HEK293 (cell line): ENCODE data around the gene C1orf35.
A peak's percentile ranks its signal among the peaks of the same experiment; 100 is the strongest.

Experiments
- CTCF ChIP-seq: fragments of 450-650 bp; formaldehyde crosslinking; IDR thresholded peaks from 2 replicates; pipeline ENCODE4 v1.5.1; 2016; ENCODE audit warnings: missing biosample characterization, missing genetic modification characterization
- GLIS1 ChIP-seq: fragments of 450-650 bp; formaldehyde crosslinking; IDR thresholded peaks from 2 replicates; pipeline ENCODE4 v1.5.1; 2016; ENCODE audit warnings: missing biosample characterization, missing genetic modification characterization
- GLIS2 ChIP-seq: fragments of 450-650 bp; formaldehyde crosslinking; IDR thresholded peaks from 2 replicates; pipeline ENCODE4 v1.5.1; 2016; ENCODE audit warnings: missing biosample characterization, missing genetic modification characterization
- HOXD13 ChIP-seq: sonication (generic); formaldehyde crosslinking; IDR thresholded peaks from 2 replicates; pipeline ENCODE4 v1.8.0; 2022; ENCODE audit warnings: missing genetic modification reagents, borderline replicate concordance
- IKZF3 ChIP-seq: fragments of 450-650 bp; IDR thresholded peaks from 2 replicates; pipeline ENCODE4 v1.5.0; 2018; ENCODE audit warnings: missing biosample characterization, mild to moderate bottlenecking, missing genetic modification characterization, moderate library complexity
- KLF9 ChIP-seq: fragments of 450-650 bp; formaldehyde crosslinking; IDR thresholded peaks from 2 replicates; pipeline ENCODE4 v1.5.1; 2016; ENCODE audit warnings: missing biosample characterization, missing genetic modification characterization, low read depth
- REPIN1 ChIP-seq: fragments of 450-650 bp; formaldehyde crosslinking; IDR thresholded peaks from 2 replicates; pipeline ENCODE4 v1.5.1; 2017; ENCODE audit warnings: missing biosample characterization, missing genetic modification characterization, low read depth
- SALL2 ChIP-seq: fragments of 450-650 bp; formaldehyde crosslinking; IDR thresholded peaks from 2 replicates; pipeline ENCODE4 v1.5.0; 2017; ENCODE audit warnings: missing biosample characterization, mild to moderate bottlenecking, missing genetic modification characterization, borderline replicate concordance
- SETDB1 ChIP-seq: IDR thresholded peaks from one replicate; pipeline ENCODE4 v1.6.1; 2017; ENCODE audit warnings: mild to moderate bottlenecking, low read length, moderate library complexity, mixed read lengths; ENCODE audit not compliant: insufficient read length
- TRIM28 ChIP-seq: IDR thresholded peaks from 2 replicates; pipeline ENCODE4 v1.6.1; 2011; ENCODE audit warnings: low read length, control low read depth, borderline replicate concordance
- ZBTB1 ChIP-seq: fragments of 450-650 bp; formaldehyde crosslinking; IDR thresholded peaks from 2 replicates; pipeline ENCODE4 v1.5.1; 2016; ENCODE audit warnings: missing biosample characterization, missing genetic modification characterization
- ZNF114 ChIP-seq: fragments of 450-650 bp; formaldehyde crosslinking; IDR thresholded peaks from 2 replicates; pipeline ENCODE4 v1.5.0; 2017; ENCODE audit warnings: missing biosample characterization, missing genetic modification characterization
- ZNF16 ChIP-seq: fragments of 450-650 bp; formaldehyde crosslinking; IDR thresholded peaks from 2 replicates; pipeline ENCODE4 v1.5.1; 2016; ENCODE audit warnings: low read depth, missing biosample characterization, missing genetic modification characterization
- ZNF2 ChIP-seq: fragments of 450-650 bp; formaldehyde crosslinking; IDR thresholded peaks from 2 replicates; pipeline ENCODE4 v1.5.1; 2016; ENCODE audit warnings: missing biosample characterization, missing genetic modification characterization
- ZNF223 ChIP-seq: fragments of 450-650 bp; formaldehyde crosslinking; IDR thresholded peaks from 2 replicates; pipeline ENCODE4 v1.5.1; 2016; ENCODE audit warnings: missing biosample characterization, missing genetic modification characterization
- ZNF239 ChIP-seq: fragments of 450-650 bp; formaldehyde crosslinking; IDR thresholded peaks from 2 replicates; pipeline ENCODE4 v1.5.1; 2016; ENCODE audit warnings: missing biosample characterization, missing genetic modification characterization
- ZNF335 ChIP-seq: fragments of 450-650 bp; formaldehyde crosslinking; conservative IDR thresholded peaks from 2 replicates; pipeline ENCODE4 v1.5.1; 2016; ENCODE audit warnings: missing biosample characterization, missing genetic modification characterization
- ZNF341 ChIP-seq: fragments of 450-650 bp; formaldehyde crosslinking; IDR thresholded peaks from 2 replicates; pipeline ENCODE4; 2016; ENCODE audit warnings: low read depth, missing biosample characterization, missing genetic modification characterization
- ZNF391 ChIP-seq: fragments of 450-650 bp; formaldehyde crosslinking; IDR thresholded peaks from 2 replicates; pipeline ENCODE4 v1.5.1; 2016; ENCODE audit warnings: low read depth, missing biosample characterization, missing genetic modification characterization, borderline replicate concordance
- ZNF561 ChIP-seq: fragments of 450-650 bp; IDR thresholded peaks from 2 replicates; pipeline ENCODE4 v1.5.1; 2018; ENCODE audit warnings: missing biosample characterization, missing genetic modification characterization, borderline replicate concordance
- ZNF639 ChIP-seq: fragments of 450-650 bp; formaldehyde crosslinking; IDR thresholded peaks from 2 replicates; pipeline ENCODE4 v1.5.1; 2016; ENCODE audit warnings: missing biosample characterization, missing genetic modification characterization
- ZNF645 ChIP-seq: fragments of 450-650 bp; formaldehyde crosslinking; IDR thresholded peaks from 2 replicates; pipeline ENCODE4; 2016; ENCODE audit warnings: missing biosample characterization, missing genetic modification characterization
- ZNF768 ChIP-seq: fragments of 450-650 bp; formaldehyde crosslinking; IDR thresholded peaks from 2 replicates; pipeline ENCODE4 v1.5.1; 2018; ENCODE audit warnings: missing biosample characterization, mild to moderate bottlenecking, missing genetic modification characterization
- ZSCAN16 ChIP-seq: fragments of 450-650 bp; formaldehyde crosslinking; IDR thresholded peaks from 2 replicates; pipeline ENCODE4 v1.5.1; 2016; ENCODE audit warnings: missing biosample characterization, missing genetic modification characterization
- ZSCAN23 ChIP-seq: fragments of 450-650 bp; formaldehyde crosslinking; IDR thresholded peaks from 2 replicates; pipeline ENCODE4 v1.5.1; 2016; ENCODE audit warnings: missing biosample characterization, missing genetic modification characterization
- TF ChIP-seq, protein P1 (sequence below): fragments of 450-650 bp; formaldehyde crosslinking; IDR thresholded peaks from 2 replicates; pipeline ENCODE4 v1.5.1; 2016; ENCODE audit warnings: missing biosample characterization, missing genetic modification characterization
- TF ChIP-seq, protein P2 (sequence below): fragments of 450-650 bp; formaldehyde crosslinking; IDR thresholded peaks from 2 replicates; pipeline ENCODE4 v1.5.1; 2016; ENCODE audit warnings: missing biosample characterization, missing genetic modification characterization
- TF ChIP-seq, protein P3 (sequence below): fragments of 450-650 bp; formaldehyde crosslinking; IDR thresholded peaks from 2 replicates; pipeline ENCODE4 v1.5.1; 2016; ENCODE audit warnings: missing biosample characterization, missing genetic modification characterization, borderline replicate concordance
- TF ChIP-seq, protein P4 (sequence below): sonication (generic); formaldehyde crosslinking; IDR thresholded peaks from 2 replicates; pipeline ENCODE4 v1.8.1; 2022; ENCODE audit warnings: mild to moderate bottlenecking, moderate library complexity, missing genetic modification reagents

C1orf35 gene

DNA sequence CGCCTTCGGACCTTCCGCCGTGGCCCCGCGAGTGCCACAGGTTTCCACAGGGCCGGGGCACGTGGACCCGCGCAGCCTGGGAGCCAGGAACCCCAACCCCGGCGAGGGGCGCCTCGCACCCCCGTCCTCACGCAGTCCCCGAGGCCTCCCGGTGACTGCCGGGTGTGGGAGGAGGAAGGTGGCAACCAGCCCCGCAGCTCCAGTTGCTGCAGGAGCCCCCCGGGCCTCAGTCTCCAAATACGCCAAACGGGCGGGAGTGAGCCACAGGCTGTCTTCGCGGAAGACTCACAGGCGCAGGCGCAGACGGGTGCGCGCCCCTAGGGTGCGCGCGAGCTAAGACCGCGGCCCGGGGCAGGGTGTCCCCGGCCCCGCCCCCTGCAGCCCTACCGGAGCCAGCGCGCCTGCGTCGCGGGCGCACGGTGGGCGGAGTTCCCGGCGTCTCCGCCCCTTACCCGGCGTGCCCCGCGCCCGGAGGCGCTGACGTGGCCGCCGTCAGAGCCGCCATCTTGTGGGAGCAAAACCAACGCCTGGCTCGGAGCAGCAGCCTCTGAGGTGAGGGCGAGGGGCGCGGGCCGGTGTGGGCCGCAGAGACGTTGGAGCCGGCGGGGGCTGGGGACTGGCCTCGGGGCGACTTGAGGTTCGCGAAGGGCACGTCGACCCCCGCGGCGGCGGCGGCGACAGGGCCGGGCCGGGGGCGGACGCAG lies 20.8 kb downstream of the C1orf35 start, which contains the start of gene ARF1 (continued):
- TF ChIP-seq ZNF639, result 0 out of 2 replicates have a peak, but pooled peaks have one; percentile 37
- TF ChIP-seq CTCF (tag by site-specific recombination), result peak; percentile 52
- peak; percentile 58; the same call in 1 of the 2 replicates for TF ChIP-seq ZSCAN23 (tag by site-specific recombination)
- peak; percentile 50 for TF ChIP-seq GLIS2 (tag by site-specific recombination)
- no peak; the same call in none of the 2 replicates for TF ChIP-seq KLF9 (tag by site-specific recombination)
- peak; percentile 87 for TF ChIP-seq ZNF335 (tag by site-specific recombination)
- TF ChIP-seq SETDB1, result no peak
- no peak for TF ChIP-seq ZNF391 (tag by site-specific recombination)
- TF ChIP-seq TRIM28, result no peak
- TF ChIP-seq, protein P1, sequence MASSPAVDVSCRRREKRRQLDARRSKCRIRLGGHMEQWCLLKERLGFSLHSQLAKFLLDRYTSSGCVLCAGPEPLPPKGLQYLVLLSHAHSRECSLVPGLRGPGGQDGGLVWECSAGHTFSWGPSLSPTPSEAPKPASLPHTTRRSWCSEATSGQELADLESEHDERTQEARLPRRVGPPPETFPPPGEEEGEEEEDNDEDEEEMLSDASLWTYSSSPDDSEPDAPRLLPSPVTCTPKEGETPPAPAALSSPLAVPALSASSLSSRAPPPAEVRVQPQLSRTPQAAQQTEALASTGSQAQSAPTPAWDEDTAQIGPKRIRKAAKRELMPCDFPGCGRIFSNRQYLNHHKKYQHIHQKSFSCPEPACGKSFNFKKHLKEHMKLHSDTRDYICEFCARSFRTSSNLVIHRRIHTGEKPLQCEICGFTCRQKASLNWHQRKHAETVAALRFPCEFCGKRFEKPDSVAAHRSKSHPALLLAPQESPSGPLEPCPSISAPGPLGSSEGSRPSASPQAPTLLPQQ (tag by site-specific recombination), result peak; percentile 69; the same call in 1 of the 2 replicates
- TF ChIP-seq IKZF3 (tag by site-specific recombination), result no peak
- TF ChIP-seq, protein P2, sequence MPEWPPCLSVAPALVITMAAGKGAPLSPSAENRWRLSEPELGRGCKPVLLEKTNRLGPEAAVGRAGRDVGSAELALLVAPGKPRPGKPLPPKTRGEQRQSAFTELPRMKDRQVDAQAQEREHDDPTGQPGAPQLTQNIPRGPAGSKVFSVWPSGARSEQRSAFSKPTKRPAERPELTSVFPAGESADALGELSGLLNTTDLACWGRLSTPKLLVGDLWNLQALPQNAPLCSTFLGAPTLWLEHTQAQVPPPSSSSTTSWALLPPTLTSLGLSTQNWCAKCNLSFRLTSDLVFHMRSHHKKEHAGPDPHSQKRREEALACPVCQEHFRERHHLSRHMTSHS (tag by site-specific recombination), result no peak
- TF ChIP-seq ZSCAN16 (tag by site-specific recombination), result 0 out of 2 replicates have a peak, but pooled peaks have one; percentile 33
- TF ChIP-seq HOXD13 (CRISPR knock-in tag), result no peak
- TF ChIP-seq ZBTB1, result no peak
- no peak for TF ChIP-seq ZNF645
- no peak for TF ChIP-seq SALL2 (tag by site-specific recombination)
- TF ChIP-seq ZNF16 (tag by site-specific recombination), result 0 out of 2 replicates have a peak, but pooled peaks have one; percentile 22
- TF ChIP-seq REPIN1 (tag by site-specific recombination), result no peak
- TF ChIP-seq ZNF114, result no peak
- TF ChIP-seq, protein P3, sequence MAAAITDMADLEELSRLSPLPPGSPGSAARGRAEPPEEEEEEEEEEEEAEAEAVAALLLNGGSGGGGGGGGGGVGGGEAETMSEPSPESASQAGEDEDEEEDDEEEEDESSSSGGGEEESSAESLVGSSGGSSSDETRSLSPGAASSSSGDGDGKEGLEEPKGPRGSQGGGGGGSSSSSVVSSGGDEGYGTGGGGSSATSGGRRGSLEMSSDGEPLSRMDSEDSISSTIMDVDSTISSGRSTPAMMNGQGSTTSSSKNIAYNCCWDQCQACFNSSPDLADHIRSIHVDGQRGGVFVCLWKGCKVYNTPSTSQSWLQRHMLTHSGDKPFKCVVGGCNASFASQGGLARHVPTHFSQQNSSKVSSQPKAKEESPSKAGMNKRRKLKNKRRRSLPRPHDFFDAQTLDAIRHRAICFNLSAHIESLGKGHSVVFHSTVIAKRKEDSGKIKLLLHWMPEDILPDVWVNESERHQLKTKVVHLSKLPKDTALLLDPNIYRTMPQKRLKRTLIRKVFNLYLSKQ (tag by site-specific recombination), result no peak
- TF ChIP-seq ZNF223 (tag by site-specific recombination), result no peak; the same call in 1 of the 2 replicates
- TF ChIP-seq ZNF768, result no peak
- TF ChIP-seq, protein P4, sequence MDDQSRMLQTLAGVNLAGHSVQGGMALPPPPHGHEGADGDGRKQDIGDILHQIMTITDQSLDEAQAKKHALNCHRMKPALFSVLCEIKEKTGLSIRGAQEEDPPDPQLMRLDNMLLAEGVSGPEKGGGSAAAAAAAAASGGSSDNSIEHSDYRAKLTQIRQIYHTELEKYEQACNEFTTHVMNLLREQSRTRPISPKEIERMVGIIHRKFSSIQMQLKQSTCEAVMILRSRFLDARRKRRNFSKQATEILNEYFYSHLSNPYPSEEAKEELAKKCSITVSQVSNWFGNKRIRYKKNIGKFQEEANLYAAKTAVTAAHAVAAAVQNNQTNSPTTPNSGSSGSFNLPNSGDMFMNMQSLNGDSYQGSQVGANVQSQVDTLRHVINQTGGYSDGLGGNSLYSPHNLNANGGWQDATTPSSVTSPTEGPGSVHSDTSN (CRISPR knock-in tag), result peak; percentile 86
- TF ChIP-seq ZNF341 (tag by site-specific recombination), result no peak
- peak; percentile 83 for TF ChIP-seq ZNF2 (tag by site-specific recombination)
- peak; percentile 16; the same call in 1 of the 2 replicates for TF ChIP-seq GLIS1 (tag by site-specific recombination)
- TF ChIP-seq ZNF561, result peak; percentile 62
- TF ChIP-seq ZNF239 (tag by site-specific recombination), result no peak
